AG04449 (cell line): ENCODE results near the gene TM2D3.
"Not testable (repeated sequence)": the region's sequence is repeated elsewhere in the genome, so short reads cannot be mapped to it uniquely, and the experiment has no call there.

Experiments used
- CTCF ChIA-PET: fragments of 350-600 bp; formaldehyde crosslinking; extraction: SDS; loops from one replicate; lab custom pipeline; 2021; ENCODE audit warnings: antibody characterized with exemption; lab: Yijun Ruan, JAX
- POLR2A ChIA-PET: fragments of 400-600, 350-600 bp; formaldehyde crosslinking; extraction: SDS; loops from one replicate; lab custom pipeline; 2020; ENCODE audit warnings: antibody characterized with exemption, inconsistent platforms; lab: Yijun Ruan, JAX
- DNase-seq: peaks from one replicate; pipeline ENCODE4 v3.0.0-alpha.2; 2010; ENCODE audit warnings: low read depth, low spot score
- H3K4me3 ChIP-seq: 2 replicates; pipeline ENCODE4 v1.5.1; 2011; ENCODE audit warnings: low read depth, mild to moderate bottlenecking, control low read depth, low read length
- TF ChIP-seq, protein P1 (sequence below): IDR thresholded peaks from one replicate; pipeline ENCODE4 v1.5.1; 2011; ENCODE audit warnings: mild to moderate bottlenecking, moderate library complexity, low read length, control low read depth, inconsistent platforms; ENCODE audit not compliant: insufficient read depth; ENCODE audit errors: missing control alignments

The TM2D3 gene

DNA sequence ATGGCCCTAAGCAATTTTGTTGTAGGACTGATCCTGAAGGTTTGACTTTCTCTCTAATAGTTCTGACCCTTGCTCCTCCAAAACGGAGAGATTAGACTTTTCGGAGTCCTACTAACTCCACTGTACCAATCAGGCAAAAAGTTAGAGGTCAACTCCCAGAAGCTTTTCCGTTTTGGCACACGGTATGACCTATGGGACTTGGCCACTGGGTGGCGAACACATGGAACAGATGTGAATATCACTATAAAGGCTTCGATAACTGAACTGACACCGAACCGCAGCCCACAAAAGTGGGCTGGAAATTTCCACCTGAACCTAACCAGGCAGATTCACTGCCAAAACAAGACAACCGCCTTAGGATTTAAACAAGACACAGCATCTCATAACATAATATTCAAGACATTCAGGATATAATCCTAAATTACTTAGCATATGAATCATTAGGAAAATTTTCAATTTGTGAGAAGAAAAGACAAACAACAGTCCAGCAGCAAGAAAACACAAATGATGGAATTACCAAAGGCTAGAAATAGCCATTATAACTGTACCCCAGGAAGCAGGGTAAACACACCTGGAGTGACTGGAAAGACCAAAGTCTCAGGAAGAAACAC, 12.2 kb upstream of the TM2D3 start:
- no peak for DNase-seq
- POLR2A ChIA-PET: no interaction called here
- CTCF ChIA-PET: interaction anchor here (1.9 to 2.4 kb wide), 2 partner anchors 10 to 11 kb away, joined by 5 to 8 read pairs; no protein-coding TSS in a partner anchor
- H3K4me3 ChIP-seq: no peak overlapping the region
- TF ChIP-seq, protein P1, sequence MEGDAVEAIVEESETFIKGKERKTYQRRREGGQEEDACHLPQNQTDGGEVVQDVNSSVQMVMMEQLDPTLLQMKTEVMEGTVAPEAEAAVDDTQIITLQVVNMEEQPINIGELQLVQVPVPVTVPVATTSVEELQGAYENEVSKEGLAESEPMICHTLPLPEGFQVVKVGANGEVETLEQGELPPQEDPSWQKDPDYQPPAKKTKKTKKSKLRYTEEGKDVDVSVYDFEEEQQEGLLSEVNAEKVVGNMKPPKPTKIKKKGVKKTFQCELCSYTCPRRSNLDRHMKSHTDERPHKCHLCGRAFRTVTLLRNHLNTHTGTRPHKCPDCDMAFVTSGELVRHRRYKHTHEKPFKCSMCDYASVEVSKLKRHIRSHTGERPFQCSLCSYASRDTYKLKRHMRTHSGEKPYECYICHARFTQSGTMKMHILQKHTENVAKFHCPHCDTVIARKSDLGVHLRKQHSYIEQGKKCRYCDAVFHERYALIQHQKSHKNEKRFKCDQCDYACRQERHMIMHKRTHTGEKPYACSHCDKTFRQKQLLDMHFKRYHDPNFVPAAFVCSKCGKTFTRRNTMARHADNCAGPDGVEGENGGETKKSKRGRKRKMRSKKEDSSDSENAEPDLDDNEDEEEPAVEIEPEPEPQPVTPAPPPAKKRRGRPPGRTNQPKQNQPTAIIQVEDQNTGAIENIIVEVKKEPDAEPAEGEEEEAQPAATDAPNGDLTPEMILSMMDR: peak; percentile 15

DNA sequence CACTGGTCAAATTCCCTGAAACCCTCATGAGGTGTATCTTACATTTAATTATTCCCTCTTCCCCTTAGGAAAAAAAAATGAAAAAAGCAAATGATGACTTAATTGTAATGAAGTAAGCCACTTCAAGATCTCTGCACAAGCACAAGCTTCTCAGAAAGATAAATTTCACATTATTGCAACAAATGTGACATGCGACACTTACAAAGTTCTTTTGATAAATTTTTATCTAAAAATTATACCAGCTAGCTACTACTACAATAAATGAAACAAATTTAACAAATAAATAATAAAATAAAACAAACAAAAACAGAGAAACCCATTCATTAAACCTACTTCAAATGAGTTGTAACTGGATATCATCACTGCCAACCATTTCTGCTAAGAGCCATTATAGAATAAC, 10.0 kb upstream of the TM2D3 start:
- TF ChIP-seq, protein P1: no peak
- no peak overlapping the region for H3K4me3 ChIP-seq
- CTCF ChIA-PET: interaction anchor here (1.9 to 2.4 kb wide), 2 partner anchors 9 to 12 kb away, joined by 5 to 8 read pairs; no protein-coding TSS in a partner anchor
- POLR2A ChIA-PET: no interaction called here
- DNase-seq: no peak

DNA sequence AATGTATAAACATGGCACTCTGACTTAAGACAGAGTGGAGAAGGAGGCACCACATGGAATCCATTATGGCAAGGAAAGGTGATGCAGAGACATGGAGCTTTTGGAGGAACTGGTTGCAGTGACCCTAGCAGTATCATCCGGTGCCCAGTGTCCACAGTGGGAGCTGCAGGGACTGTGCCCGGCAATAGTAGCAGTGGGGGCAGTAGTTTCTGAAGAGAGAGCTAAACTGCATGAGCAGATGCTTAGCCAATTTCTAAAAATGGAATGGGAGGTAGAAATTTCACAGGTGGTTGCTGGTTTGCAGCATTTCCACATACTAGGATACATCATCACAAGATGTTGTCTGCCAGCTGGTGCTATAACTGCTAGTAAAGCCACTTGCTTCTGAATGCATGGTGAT, 7.8 kb upstream of the TM2D3 start:
- CTCF ChIA-PET: interaction anchor here (1.5 to 1.9 kb wide), 2 partner anchors 10 kb away, joined by 3 to 5 read pairs; no protein-coding TSS in a partner anchor
- TF ChIP-seq, protein P1: no peak
- no peak overlapping the region for H3K4me3 ChIP-seq
- POLR2A ChIA-PET: no interaction called here
- no peak for DNase-seq

DNA sequence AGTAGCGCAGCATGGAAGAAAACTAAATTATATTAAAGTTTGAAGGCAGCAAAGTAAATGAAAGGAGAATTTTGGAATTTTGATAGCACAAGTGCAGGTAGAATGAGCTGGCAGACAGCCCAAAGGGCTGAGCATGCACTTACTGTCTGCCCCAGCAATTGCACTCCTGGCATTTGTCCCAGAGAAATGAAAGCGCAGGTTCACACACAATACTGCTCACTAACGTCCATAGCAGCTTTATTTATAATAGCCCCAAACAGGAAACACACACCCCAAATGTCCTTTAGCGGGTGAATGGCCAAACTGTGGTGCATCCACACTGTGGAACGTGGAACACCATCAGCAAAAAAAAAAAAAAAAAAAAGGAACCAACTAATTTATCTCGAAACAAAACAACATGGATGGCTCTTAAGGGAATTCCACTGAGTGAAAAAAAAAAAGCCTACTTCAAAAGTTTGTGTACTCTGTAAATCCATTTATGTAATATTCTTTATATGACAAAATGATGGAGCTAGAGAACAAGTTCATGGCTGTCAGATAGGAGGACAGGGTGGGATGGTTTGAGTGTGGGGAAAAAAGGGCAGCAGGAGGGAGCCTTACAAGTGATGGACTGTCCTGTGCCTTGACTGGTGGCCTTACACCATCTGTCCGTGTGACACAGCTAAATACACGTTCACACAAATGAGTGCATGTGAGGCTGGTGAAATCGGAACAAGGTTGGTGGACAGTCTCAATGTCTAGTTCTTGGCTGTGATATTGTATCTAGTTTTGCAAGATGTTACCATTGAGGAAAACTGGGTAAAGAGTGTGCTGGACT, 6.0 kb upstream of the TM2D3 start:
- TF ChIP-seq, protein P1: no peak
- H3K4me3 ChIP-seq: no peak overlapping the region
- CTCF ChIA-PET: interaction anchor here (0.8 to 3.1 kb wide), 5 partner anchors 8 to 361 kb away, joined by 3 to 13 read pairs (median 3); no protein-coding TSS in a partner anchor
- DNase-seq: no peak
- POLR2A ChIA-PET: no interaction called here

DNA sequence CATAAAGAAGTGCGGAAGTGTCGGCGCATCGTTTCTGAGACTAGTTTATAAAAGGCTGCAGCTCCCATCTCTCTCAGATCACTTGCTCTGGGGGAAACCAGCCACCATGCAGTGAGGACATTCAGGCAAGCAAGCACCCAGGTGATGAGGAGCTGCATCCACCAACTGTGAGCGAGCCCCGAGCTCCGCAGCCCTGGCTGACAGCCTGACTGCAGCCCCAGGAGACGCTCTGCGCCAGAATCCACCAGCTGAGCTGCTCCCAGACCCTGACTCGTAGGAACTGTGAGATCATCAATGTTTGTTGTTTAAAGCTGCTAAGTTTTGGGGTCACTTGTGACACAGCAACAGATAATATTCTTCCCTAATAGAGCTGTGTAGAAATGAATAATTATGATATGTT, 5.0 kb upstream of the TM2D3 start:
- ChIA-PET CTCF (interaction anchor here (1.0 to 3.1 kb wide), 2 partner anchors 16 to 360 kb away, joined by 3 to 13 read pairs; no protein-coding TSS in a partner anchor), POLR2A (no interaction called here)
- TF ChIP-seq, protein P1: no peak
- no peak for DNase-seq
- H3K4me3 ChIP-seq: no peak overlapping the region

DNA sequence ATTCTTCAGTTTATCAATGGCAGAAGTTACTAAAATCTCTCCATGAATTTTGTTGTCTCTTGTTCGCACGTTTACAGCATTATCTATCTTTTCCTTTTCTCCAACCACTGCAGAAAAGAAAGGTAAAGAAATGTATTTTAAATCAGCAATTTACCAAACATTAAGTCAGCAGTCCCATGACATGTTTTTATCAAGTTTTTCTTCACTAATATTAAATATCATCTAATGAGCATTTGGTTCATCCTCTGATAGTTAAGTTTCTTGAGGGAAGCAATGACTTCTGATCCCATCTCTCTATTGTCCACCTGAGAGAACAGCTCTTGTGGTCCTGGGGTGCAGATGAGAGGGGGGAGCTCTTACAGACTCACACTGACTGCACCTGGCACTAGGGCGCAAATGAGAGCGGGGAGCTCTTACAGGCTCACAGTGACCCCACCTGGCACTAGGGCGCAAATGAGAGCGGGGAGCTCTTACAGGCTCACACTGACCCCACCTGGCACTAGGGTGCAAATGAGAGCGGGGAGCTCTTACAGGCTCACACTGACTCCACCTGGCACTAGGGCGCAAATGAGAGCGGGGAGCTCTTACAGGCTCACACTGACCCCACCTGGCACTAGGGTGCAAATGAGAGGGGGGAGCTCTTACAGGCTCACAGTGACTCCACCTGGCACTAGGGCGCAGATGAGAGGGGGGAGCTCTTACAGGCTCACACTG, 2.6 kb upstream of the TM2D3 start:
- DNase-seq, POLR2A ChIA-PET, H3K4me3 ChIP-seq: not testable (repeated sequence)
- CTCF ChIA-PET: interaction anchor here (2.2 kb wide), 2 partner anchors 8 to 20 kb away, joined by 8 read pairs; no protein-coding TSS in a partner anchor
